BLaER1 treated with 17β-estradiol and CSF1 and Interleukin-3, amounts not matched to agents 10 nM and 100 nM (cell line): ENCODE results near the gene DNM2.
A peak's percentile ranks its signal among the peaks of the same experiment; 100 is the strongest.
"Not testable (repeated sequence)": the region's sequence is repeated elsewhere in the genome, so short reads cannot be mapped to it uniquely, and the experiment has no call there.

Experiments used
- H3K27ac ChIP-seq, 11 experiments: shearing (Covaris generic); formaldehyde crosslinking; 2 replicates each; pipeline ENCODE4 v1.8.1; 2022
- H3K27me3 ChIP-seq, 11 experiments: shearing (Covaris generic); formaldehyde crosslinking; 2 replicates each; pipeline ENCODE4 v1.8.1; 2022
- H3K36me3 ChIP-seq, 11 experiments: shearing (Covaris generic); formaldehyde crosslinking; 2 replicates each; pipeline ENCODE4 v1.8.1; 2022
- H3K4me1 ChIP-seq, 10 experiments: shearing (Covaris generic); formaldehyde crosslinking; 2 replicates each; pipeline ENCODE4 v1.8.1; 2022
- H3K4me2 ChIP-seq, 11 experiments: shearing (Covaris generic); formaldehyde crosslinking; 2 replicates each; pipeline ENCODE4 v1.8.1; 2022
- H3K4me3 ChIP-seq, 10 experiments: shearing (Covaris generic); formaldehyde crosslinking; 2 replicates each; pipeline ENCODE4 v1.8.1; 2022
- H3K9ac ChIP-seq, 11 experiments: shearing (Covaris generic); formaldehyde crosslinking; 2 replicates each; pipeline ENCODE4 v1.8.1; 2022
- H3K9me3 ChIP-seq, 11 experiments: shearing (Covaris generic); formaldehyde crosslinking; replicated peaks in 1 of 11; 2 replicates each; pipeline ENCODE4 v1.8.1; 2022
- H4K20me1 ChIP-seq, 11 experiments: shearing (Covaris generic); formaldehyde crosslinking; 2 replicates each; pipeline ENCODE4 v1.8.1; 2022
- Cebpa-rat ChIP-seq, 11 experiments: shearing (Covaris generic); IDR thresholded peaks; 2 replicates each; pipeline ENCODE4 v1.8.1; 2022

Gene DNM2

GRCh38 chr19:10854350-10855089 is 136.6 kb downstream of the DNM2 start:
- Histone ChIP-seq H3K4me1 (peaks cover 0 to 25% (median 5%) of the 10 kb centered on the region in 10 experiments; a peak in 11 of 20 replicates), H3K9ac (no peak overlapping the region), H4K20me1 (no peaks in the 10 kb centered on the region), H3K4me2 (peak overlapping the region in 4 of 11 experiments; percentile 6 to 43 (median 13); a peak in 2 of 22 replicates), H3K4me3 (no peak overlapping the region), H3K27ac (no peak overlapping the region; a peak in 1 of 22 replicates), H3K27me3 (no peaks in the 10 kb centered on the region), H3K9me3 (no peaks in the 10 kb centered on the region), H3K36me3 (peaks cover 0 to 52% (median 8%) of the 10 kb centered on the region in 11 experiments; a peak in 11 of 22 replicates)
- TF ChIP-seq Cebpa-rat (IDR thresholded peaks at IDR 0.05) = no peak

GRCh38 chr19:10855879-10856522 is 138.1 kb downstream of the DNM2 start:
- Histone ChIP-seq H3K27ac (no peak overlapping the region), H3K9ac (no peak overlapping the region), H3K27me3 (no peaks in the 10 kb centered on the region)

GRCh38 chr19:10856899-10857298 is 139.0 kb downstream of the DNM2 start:
- H4K20me1 ChIP-seq, H3K4me2 ChIP-seq, H3K9ac ChIP-seq, H3K27me3 ChIP-seq, H3K27ac ChIP-seq, H3K9me3 ChIP-seq, H3K4me3 ChIP-seq: not testable (repeated sequence)
- peaks cover 0 to 24% (median 8%) of the 10 kb centered on the region in 10 experiments; a peak in 12 of 20 replicates for H3K4me1 ChIP-seq
- H3K36me3 ChIP-seq = peaks cover 0 to 48% (median 8%) of the 10 kb centered on the region in 11 experiments; a peak in 11 of 22 replicates

More at GRCh38 chr19:10855879-10856522, 138.1 kb downstream of the DNM2 start:
- H3K4me2 ChIP-seq = no peak overlapping the region
- TF ChIP-seq Cebpa-rat (IDR thresholded peaks at IDR 0.05) = no peak
- peaks cover 0 to 53% (median 8%) of the 10 kb centered on the region in 11 experiments; a peak in 11 of 22 replicates for H3K36me3 ChIP-seq
- H3K4me1 ChIP-seq = peaks cover 0 to 19% (median 8%) of the 10 kb centered on the region in 10 experiments; a peak in 12 of 20 replicates
- H3K4me3 ChIP-seq = no peak overlapping the region
- no peaks in the 10 kb centered on the region for H4K20me1 ChIP-seq
- no peaks in the 10 kb centered on the region for H3K9me3 ChIP-seq

GRCh38 chr19:10858204-10858828 is 140.4 kb downstream of the DNM2 start:
- H3K4me2 ChIP-seq = no peak overlapping the region
- no peak overlapping the region for H3K9ac ChIP-seq
- H3K36me3 ChIP-seq = peaks cover 0 to 43% (median 8%) of the 10 kb centered on the region in 11 experiments; a peak in 11 of 22 replicates
- no peak overlapping the region for H3K4me3 ChIP-seq
- TF ChIP-seq Cebpa-rat (IDR thresholded peaks at IDR 0.05) = no peak
- H3K27ac ChIP-seq = no peak overlapping the region
- H3K27me3 ChIP-seq = no peaks in the 10 kb centered on the region
- no peaks in the 10 kb centered on the region for H3K9me3 ChIP-seq
- peaks cover 5 to 27% (median 15%) of the 10 kb centered on the region in 10 experiments; a peak in 18 of 20 replicates for H3K4me1 ChIP-seq
- no peaks in the 10 kb centered on the region for H4K20me1 ChIP-seq

GRCh38 chr19:10861103-10861651 is 143.3 kb downstream of the DNM2 start:
- H3K9ac ChIP-seq = no peak overlapping the region
- TF ChIP-seq Cebpa-rat (IDR thresholded peaks at IDR 0.05) = no peak
- peaks cover 0 to 28% (median 8%) of the 10 kb centered on the region in 11 experiments; a peak in 11 of 22 replicates for H3K36me3 ChIP-seq
- H3K4me3 ChIP-seq = no peak overlapping the region
- no peaks in the 10 kb centered on the region for H3K9me3 ChIP-seq
- peaks cover 21 to 38% (median 28%) of the 10 kb centered on the region in 10 experiments for H3K4me1 ChIP-seq
- H4K20me1 ChIP-seq = no peaks in the 10 kb centered on the region
- H3K4me2 ChIP-seq = peak overlapping the region in 4 of 11 experiments; percentile 10 to 40 (median 23); a peak in 3 of 22 replicates
- no peaks in the 10 kb centered on the region for H3K27me3 ChIP-seq
- peak overlapping the region in 1 of 11 experiments; percentile 5; a peak in 1 of 22 replicates for H3K27ac ChIP-seq

- Histone ChIP-seq H4K20me1 (no peaks in the 10 kb centered on the region), H3K4me1 (peaks cover 21 to 52% (median 31%) of the 10 kb centered on the region in 10 experiments), H3K27me3 (no peaks in the 10 kb centered on the region), H3K9ac (peak overlapping the region in 5 of 11 experiments; percentile 18 to 38 (median 21); a peak in 3 of 22 replicates), H3K9me3 (no peaks in the 10 kb centered on the region), H3K4me3 (no peak overlapping the region), H3K4me2 (peak overlapping the region in 9 of 11 experiments; percentile 9 to 62 (median 31); a peak in 13 of 22 replicates), H3K36me3 (peaks cover 0 to 17% (median 0%) of the 10 kb centered on the region in 11 experiments; a peak in 8 of 22 replicates), H3K27ac (peak overlapping the region in 7 of 11 experiments; percentile 45 to 61 (median 47); a peak in 12 of 22 replicates)
- no peak for TF ChIP-seq Cebpa-rat (IDR thresholded peaks at IDR 0.05)
Measured at GRCh38 chr19:10862561-10863106, 144.8 kb downstream of the DNM2 start.

GRCh38 chr19:10863107-10863717 is 145.3 kb downstream of the DNM2 start:
- no peak for TF ChIP-seq Cebpa-rat (IDR thresholded peaks at IDR 0.05)
- Histone ChIP-seq H3K27me3 (no peaks in the 10 kb centered on the region), H3K4me3 (no peak overlapping the region), H3K4me2 (peak overlapping the region in 10 of 11 experiments; percentile 23 to 62 (median 50); a peak in 16 of 22 replicates), H3K9me3 (no peaks in the 10 kb centered on the region), H3K36me3 (peaks cover 0 to 13% (median 0%) of the 10 kb centered on the region in 11 experiments; a peak in 7 of 22 replicates), H3K9ac (peak overlapping the region in 10 of 11 experiments; percentile 3 to 41 (median 26); a peak in 9 of 22 replicates), H4K20me1 (no peaks in the 10 kb centered on the region), H3K27ac (peak overlapping the region in 9 of 11 experiments; percentile 21 to 61 (median 46); a peak in 16 of 22 replicates), H3K4me1 (peaks cover 26 to 58% (median 36%) of the 10 kb centered on the region in 10 experiments)

- Histone ChIP-seq H3K9ac (peak overlapping the region in 6 of 11 experiments; percentile 8 to 60 (median 30); a peak in 7 of 22 replicates), H3K4me2 (peak overlapping the region in 10 of 11 experiments; percentile 16 to 62 (median 50); a peak in 18 of 22 replicates)
- no peak for TF ChIP-seq Cebpa-rat (IDR thresholded peaks at IDR 0.05)
Measured at GRCh38 chr19:10864538-10864899, 146.6 kb downstream of the DNM2 start.

More at GRCh38 chr19:10864538-10864899, 146.6 kb downstream of the DNM2 start:
- H3K27ac ChIP-seq = peak overlapping the region in 4 of 11 experiments; percentile 34 to 61 (median 41); a peak in 4 of 22 replicates
- H3K4me1 ChIP-seq = peaks cover 29 to 71% (median 46%) of the 10 kb centered on the region in 10 experiments
- H3K27me3 ChIP-seq = no peaks in the 10 kb centered on the region
- peaks cover 0 to 15% (median 0%) of the 10 kb centered on the region in 11 experiments; a peak in 8 of 22 replicates for H3K36me3 ChIP-seq
- no peak overlapping the region for H3K4me3 ChIP-seq
- H4K20me1 ChIP-seq = no peaks in the 10 kb centered on the region
- no peaks in the 10 kb centered on the region for H3K9me3 ChIP-seq
